GM04504 (cell line): ENCODE measurements around the gene SEMA5B.

Source experiments
- DNase-seq: peaks from one replicate; pipeline ENCODE4 v3.0.0-alpha.2; 2012; ENCODE audit warnings: low read depth

SEMA5B gene

DNA sequence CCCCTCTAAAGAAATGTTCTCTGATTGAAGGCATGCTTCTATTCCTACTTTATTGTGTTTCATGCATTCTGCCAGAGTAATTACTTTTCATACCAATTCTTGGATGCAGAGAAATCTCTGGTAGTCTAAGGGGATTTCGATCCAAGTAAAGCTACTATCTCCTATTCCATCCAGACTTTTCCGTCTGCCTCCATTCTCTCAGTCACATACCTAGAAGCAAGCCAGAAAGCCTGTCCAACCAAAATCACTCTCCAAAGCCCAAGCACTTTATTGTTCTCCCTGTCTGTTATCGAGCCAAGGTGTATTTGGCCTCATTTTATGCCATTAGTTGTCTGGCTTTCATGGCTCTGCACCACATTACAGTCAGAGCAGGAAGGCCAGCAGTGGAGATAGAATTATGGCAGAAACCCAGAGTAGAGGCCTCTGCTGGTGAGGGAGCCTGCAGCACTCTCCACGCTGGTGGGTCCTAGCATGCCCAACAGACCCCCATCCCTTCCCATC is 136.8 kb downstream of the SEMA5B start:
- no peak for DNase-seq

DNA sequence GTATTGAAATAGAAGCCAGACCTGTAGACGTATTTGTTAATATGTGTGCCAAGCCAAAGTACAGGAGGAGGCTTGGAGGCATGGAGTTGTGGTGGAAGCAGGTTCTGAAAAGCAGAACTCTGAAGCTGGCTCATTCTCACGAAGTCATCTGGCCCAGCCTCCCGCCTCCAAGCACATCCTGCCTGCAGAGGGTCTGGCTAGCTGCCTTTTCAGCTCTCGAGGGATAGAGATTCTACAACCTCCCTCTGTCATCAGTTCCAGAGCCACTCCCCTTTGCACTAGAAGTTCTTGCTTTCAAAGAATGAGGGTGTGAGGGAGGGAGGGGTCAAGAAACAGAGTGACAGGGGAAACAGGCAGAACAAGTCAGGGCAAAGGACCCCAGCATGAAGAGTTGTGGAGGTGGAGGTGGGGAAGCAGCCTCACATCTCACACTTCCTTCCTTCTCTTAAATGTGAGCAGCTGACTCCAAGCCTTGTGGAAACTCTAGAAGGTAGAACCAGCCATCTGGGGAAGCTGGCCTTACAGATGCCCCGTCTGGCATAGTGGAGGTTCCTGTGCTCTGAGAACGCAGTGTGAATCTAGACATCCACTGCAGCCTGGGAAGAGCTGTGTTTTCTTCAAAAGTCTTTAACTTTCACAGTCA is 137.4 kb downstream of the SEMA5B start:
- peak; percentile 37 for DNase-seq

DNA sequence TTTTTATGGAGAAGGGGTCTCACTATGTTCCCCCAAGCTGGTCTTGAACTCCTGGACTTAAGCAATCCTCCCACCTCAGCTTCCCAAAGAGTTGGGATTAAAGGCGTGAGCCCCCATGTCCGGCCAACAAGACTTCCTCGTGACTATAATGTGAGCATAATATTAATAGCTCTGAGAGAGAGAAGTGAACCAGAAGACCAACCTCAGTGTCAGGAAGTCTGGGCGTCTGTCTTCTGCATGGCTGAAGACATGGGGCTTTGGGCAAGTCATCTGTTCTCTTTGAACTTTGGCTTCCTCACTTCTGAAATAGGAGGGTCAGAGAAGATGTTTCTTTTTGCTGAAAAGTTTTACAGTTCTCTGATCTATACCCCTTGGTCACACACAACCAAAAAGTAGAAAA is 140.6 kb downstream of the SEMA5B start:
- no peak for DNase-seq

DNA sequence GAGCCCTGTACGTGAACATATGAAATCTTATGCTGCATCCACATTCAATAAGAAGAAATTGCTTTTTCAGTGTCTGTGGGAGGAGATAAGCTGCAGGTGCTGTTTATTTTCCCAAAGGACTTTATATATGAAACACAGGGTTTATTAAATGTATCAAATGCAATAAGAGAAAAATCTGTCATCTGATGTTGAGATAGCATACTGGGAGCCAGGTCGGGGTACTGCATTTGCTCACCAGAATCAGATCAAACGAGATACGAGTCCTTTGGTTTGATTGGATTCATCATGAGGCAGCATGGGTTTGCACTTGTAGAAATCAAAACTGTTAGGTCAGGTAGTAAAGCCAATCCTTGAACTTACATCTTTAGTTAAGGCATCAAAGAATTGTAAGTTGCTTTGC is 141.3 kb downstream of the SEMA5B start:
- DNase-seq: no peak

DNA sequence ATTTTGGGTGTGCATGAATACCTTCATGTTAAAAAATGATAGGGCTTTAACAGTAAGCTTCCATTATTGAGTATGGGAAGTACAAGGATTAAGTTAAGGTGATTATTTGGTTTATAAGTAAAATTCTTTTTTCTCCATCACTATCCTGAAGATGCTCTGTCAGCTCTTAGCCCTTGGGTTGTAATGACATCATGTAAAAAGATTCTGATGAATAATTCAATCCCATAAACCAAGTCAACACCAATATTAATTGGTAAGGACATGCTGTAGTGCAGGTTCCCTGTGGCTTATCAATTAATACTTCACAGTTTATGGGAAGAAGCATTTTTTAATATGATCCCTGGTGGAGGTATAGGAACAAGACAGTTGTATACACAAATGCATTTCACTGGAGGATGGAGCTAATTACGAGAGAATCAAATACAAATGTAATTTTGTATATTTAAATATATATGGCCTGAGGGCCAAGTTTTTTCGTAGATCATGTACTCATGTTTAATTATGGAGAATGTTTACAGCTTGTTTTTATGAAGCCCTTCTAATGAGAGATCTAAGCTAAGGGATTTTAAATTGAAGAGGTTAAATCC is 145.1 kb downstream of the SEMA5B start:
- DNase-seq: no peak

DNA sequence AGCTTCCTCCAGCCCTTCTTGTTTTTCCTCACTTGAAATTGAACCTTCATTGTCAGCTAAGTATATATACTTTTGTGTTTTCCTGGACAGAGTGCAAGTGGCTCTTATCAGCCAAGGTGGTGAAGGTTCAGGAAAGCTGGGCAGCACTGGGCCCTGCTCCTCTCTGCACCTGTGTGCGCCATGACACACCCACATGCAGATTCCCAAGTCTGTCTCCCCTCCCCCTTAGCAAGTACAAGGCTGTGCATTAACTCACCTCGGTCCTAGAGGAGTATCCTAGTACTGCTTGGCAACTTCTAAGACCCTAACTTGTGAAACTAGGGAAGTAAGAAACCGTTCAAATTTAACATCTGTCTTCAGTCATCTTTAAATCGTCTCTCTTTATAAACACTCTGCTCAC is 146.9 kb downstream of the SEMA5B start:
- DNase-seq: no peak

DNA sequence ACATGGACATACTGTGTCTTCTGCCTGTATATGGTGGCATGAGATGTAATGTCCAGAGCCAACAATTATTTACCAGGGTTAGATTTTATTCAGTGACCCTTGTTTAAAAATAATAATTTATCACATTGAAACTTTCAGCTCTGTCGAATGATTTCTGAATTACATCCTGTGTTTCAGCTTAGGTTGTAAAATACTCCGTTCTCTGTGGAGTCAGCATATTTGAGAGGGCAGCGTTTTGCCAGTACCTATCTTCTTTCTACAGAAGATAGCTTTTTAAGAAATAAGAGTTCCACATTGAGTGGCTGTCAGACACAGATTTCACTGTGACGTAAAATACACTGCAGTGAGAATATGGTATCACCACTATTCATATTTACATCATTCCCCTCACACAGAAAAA is 147.4 kb downstream of the SEMA5B start:
- DNase-seq: no peak

DNA sequence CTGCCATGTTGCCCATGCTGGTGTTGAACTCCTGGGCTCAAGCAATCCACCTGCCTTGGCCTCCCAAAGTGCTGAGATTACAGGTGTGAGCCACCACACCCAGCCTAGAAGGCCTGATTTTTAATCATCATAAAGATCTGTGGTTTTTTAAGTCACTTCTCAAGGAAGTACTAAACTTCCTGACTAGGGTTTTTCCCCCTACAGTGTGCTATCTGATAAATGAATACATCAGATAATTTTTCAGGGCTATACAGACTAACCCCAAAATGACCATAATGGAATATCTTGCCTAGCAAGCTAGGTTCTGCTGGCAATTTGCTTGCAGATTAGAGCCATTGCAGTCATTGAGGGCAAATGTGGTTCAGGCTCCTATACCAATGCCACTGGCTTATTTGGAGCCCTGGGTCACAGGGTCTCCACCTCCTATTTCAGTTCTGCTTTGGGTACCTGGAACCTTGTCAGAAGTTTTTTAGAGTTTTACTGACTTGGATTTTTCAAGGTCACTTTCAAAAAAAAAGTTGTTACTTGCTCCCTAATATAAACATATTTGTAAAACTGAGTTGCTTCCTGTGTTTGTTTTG is 151.9 kb downstream of the SEMA5B start:
- DNase-seq: no peak

DNA sequence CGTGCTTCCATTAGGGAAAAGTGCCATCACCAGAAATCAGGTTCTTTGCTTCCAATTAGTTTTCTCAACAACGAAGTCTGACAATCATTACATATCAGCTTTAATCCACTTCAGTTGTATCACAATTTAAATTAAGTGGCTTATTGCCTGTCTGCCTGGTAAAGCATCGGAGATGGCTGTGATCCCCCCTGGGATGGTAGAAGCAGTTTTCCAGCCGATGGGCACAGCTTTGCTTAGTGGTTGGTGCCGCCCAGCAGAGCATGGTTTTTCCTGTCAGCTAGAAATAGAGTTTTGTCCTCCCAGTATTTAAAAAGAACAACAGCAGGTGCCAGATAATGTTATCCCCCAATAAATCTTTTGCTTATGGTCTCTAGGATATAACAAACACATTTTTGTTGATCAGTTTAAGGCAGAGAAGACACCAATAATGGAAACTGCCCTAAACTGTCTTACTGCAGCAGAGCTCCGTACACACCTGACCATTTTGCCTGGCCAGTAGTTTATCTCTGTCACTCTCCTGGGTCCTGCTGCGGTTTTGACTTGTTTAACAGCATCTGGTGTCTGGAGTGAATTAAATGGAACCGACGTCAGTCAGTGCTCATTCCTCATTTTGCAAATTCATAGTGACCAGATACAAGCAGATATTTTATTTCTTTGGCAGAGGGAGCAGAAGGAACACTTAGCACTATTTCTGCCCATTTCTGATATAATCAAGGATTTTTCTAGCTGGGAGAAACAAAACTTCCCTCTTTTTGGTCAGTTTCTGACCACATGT is 153.6 kb downstream of the SEMA5B start:
- no peak for DNase-seq

DNA sequence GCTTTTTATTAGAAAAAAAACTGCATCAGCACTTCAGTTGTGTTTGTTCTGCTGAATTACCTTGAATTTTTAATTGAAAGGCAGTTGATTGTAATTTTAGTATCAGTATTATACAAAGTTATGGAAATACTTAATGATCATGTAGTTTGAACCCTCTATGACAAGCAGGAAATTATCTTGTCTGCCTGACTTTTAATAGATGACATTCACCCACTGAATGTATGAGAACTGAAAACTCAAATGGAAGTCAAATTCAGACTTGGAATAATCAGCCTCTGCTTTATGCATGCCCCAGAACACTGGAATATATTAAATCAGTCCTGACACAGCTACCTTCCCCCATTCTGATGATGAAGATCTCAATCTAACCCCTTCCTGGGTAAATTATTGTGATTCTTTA is 159.2 kb downstream of the SEMA5B start:
- no peak for DNase-seq

DNA sequence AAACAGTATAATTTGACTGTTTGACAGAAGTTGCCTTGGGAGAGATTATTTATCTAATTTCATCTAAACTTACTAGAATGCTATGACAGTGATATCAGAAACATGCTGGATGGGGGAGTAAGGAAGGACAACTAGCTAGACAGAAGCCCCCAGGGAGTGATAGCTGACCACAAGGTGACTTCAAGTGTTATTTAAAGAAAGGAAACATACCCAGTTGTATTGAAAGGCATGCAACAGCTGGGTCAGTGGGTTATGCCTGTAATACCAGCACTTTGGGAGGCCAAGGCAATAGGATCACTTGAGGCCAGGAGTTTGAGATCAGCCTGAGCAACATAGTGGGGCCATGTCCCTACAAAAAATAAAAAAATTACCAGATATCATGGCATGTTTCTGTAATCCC is 163.1 kb downstream of the SEMA5B start:
- no peak for DNase-seq

DNA sequence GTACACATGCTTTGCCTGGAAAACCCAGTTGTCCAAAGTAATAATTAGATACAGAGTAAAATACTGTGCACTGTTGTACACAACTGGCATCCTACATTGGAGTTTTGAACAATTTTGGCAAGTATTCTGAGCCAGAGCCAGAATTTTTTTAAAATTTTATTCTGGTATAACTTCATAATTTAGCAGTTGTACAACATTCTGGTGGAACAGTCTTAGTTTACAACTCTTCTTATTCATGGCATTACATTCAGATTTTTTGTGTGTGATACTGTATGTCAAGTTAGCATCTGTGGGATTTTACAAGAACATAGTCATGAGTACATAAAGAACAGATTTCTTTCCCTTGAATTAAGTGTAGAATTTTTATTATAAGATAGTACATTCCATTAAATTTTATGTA is 165.2 kb downstream of the SEMA5B start:
- DNase-seq: no peak
